GM19043 (cell line): ENCODE results near the gene MRPL33.
"Not testable (repeated sequence)": the region's sequence is repeated elsewhere in the genome, so short reads cannot be mapped to it uniquely, and the experiment has no call there.

Experiments used
- ATAC-seq: cut with Tn5 transposase; IDR thresholded peaks from one replicate; pipeline ENCODE4 v1.9.1; 2021; ENCODE audit warnings: low read depth; ENCODE audit not compliant: unreplicated experiment

The MRPL33 gene

GRCh38 chr2:27739058-27739373 is 32.5 kb upstream of the MRPL33 start:
- ATAC-seq, result no peak

- no peak for ATAC-seq
Measured at GRCh38 chr2:27741673-27742072, 29.8 kb upstream of the MRPL33 start.

GRCh38 chr2:27742571-27742970 is 28.9 kb upstream of the MRPL33 start:
- no peak for ATAC-seq

GRCh38 chr2:27745494-27745893 is 26.0 kb upstream of the MRPL33 start:
- ATAC-seq, result not testable (repeated sequence)

- no peak for ATAC-seq
Measured at GRCh38 chr2:27746325-27746724, 25.2 kb upstream of the MRPL33 start.

DNA sequence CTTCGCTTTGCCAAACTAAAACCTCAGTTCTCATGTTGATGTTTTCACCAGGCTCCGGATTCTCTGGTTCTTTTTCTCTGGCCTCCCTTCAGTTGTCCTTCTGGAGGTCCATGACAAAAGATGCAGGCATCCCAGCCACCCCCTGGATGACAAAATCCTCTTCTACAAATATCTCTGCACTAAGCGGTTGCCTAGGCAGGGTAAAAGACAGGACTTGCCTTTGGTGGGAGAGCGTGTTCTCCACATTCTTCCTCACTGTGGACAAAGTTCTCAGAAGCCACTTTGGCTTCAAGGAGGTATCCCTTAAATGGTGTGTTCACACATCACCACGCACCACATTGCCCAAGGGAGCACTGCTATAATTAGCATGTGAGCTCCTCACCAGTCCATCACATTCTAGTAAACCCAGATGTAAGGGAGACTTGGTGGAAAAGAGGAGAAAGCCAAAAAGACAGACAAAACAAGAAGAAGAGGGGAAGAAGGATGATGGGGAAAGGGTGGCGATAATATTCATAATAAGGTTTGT is 23.6 kb upstream of the MRPL33 start:
- ATAC-seq, result no peak

- ATAC-seq, result not testable (repeated sequence)
Measured at GRCh38 chr2:27748803-27749554, 22.5 kb upstream of the MRPL33 start.

DNA sequence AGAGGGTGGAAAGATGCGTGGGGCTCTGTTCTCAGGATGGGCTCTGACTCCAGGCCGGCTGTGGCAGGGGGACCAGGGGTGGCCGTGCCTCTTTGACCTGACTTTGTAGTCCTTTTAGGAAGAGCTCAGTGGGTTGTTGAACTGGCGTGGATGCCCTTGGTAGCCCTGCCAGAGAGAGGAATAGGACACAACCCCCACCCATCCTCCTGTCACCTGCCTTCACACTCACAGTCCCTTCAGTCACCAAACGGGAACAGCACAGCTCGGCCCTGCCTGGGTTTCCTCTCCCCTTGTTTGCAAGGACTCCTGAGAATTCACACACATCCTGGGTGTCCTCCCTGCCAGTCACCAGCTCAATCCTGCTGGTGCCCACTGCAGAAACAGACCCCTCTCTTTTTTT is 20.1 kb upstream of the MRPL33 start:
- ATAC-seq, result no peak

- ATAC-seq, result no peak
Measured at GRCh38 chr2:27752551-27753237, 18.8 kb upstream of the MRPL33 start.

- no peak for ATAC-seq
Measured at GRCh38 chr2:27754138-27754588, 17.4 kb upstream of the MRPL33 start.

DNA sequence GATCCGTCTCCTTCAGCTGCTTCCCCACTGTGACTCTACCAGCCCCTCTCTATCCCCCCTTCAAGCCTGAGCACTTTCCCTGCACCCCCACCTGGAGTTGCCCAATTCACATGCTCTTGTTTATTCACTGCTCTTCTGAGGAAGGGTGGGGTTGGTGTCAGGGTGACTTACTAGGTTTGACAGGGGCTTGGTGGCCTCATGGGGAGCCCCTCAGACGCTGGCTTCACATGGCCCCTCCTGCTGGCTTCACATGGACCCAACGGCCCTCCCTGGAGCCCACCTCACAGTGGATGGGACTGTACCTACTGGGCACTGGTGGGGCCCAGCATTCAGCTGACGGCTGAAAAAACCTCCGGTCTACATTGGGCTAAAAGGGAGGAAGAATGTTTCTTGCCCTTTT is 16.7 kb upstream of the MRPL33 start:
- ATAC-seq, result no peak

DNA sequence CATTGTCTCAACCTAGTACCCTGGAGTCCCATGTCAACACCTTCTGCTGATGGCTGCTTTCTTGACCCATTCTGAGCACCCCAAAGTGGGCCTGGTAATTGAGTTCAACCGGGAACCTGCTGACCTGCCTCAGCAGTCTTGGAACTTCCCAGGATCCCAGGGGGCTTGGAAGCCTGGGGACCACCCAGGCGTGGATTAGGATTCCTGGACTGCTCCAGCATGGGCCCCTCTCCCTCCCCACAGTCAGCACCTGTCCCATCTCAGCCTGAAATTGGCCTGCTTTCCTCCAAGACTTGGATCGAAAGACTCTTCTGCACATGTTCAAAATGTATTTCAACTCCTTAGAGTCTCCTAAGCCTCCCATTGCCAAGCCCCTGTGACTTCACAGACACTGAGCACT is 15.4 kb upstream of the MRPL33 start:
- no peak for ATAC-seq

DNA sequence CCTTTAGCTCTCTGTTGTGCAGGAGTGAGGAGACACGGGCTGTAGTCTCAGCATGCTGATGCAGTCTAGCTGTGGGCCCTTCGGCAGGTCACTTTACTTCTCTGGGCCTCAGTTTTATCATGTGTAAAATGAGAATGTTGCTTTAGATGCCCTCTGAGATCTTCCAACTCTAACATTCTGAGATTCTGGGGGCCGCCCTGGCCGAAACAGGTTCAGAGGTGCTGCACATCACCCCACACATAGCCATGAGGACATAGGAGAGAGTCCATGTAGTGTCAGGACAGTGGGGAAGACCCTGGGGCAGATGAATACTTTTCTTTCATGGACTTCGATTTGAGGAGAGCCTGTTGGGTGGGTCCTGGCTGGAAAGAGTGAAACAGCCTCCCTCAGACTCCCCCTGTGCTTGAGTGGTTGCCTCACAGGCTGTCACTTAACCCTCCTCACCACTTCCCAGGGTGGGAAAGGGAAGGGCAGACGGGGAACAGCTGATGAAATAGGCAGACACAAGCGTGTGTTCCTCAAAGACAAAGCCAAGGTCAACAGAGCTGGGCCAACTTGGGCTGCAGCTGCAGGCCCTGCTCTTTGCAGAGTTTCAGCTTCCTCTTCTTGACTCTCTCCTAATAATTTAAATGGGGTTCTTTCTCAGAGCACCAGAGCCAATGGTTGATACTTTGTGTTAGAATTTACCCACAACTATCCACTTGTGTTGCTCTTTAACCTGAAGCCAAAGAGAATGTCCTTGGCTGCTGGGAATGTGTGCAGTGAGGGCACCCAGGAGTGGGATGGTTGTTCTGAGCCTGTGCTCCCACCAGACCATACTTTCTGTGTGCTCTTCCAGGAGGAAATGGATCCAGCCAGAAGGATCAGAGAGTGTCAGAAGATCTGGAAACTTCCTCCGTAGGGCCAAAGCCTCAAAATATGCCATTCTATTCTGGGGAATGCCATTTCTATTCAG is 14.7 kb upstream of the MRPL33 start:
- ATAC-seq, result no peak

DNA sequence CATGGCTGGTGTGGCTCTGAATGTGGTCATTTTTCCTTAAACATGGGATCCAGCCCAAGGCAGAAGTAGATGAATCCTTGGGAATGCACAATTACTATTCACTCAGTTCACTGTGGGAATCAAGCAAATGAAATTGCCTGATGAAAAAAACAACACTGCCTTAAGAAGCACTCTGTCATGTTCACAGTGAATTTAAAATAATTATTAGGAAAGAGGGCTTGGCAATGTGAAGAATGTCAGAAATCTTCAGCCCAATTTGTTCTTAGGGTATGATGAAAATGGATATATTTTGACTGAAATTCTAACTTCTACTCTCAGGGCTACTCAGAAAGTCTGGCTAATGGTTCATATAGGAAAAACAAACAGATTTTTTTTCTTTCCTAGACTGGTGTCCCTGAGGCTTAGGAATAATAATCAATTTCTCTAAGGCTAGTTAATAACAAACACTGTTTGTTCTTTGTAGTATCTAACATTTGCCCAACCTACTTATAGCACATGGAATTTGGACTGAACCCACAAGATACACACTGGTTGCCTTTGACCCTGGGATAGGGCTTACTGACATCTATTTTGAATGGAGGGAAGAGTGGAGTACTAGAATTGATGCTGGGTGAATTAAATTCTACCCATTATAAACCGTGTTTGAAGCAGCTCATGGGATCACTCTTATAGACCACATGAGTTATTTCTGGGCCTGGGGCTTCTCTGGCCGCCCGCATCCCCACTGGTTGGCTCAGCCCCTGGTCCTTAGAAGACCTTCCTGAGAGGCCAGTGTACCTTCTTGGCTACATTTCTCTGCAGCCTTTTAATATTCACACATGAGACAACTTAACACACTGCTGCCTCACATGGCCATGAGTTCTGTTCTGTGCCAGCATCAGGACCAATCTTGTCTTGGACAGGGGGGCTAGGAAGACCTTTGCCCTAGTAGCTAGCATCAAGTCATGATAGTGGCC is 8.3 kb upstream of the MRPL33 start:
- no peak for ATAC-seq

- ATAC-seq, result no peak
Measured at GRCh38 chr2:27763907-27764267, 7.6 kb upstream of the MRPL33 start.

DNA sequence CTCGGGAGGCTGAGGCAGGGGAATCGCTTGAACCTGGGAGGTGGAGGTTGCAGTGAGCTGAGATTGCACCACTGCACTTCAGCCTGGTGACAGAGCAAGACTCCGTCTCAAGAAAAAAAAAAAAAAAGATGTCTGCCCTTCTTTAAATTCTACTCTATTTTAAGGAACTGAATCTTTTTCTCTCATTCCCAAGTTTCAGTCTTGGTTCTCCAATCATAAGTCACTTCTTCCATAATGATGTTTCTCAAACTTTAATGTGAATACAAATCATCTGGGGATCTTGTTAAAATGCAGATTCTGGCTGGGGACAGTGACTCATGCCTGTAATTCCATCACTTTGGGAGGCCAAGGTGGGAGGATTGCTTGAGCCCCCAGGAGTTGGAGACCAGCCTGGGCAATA is 7.0 kb upstream of the MRPL33 start:
- ATAC-seq, result not testable (repeated sequence)

- ATAC-seq, result no peak
Measured at GRCh38 chr2:27765621-27766286, 5.8 kb upstream of the MRPL33 start.

DNA sequence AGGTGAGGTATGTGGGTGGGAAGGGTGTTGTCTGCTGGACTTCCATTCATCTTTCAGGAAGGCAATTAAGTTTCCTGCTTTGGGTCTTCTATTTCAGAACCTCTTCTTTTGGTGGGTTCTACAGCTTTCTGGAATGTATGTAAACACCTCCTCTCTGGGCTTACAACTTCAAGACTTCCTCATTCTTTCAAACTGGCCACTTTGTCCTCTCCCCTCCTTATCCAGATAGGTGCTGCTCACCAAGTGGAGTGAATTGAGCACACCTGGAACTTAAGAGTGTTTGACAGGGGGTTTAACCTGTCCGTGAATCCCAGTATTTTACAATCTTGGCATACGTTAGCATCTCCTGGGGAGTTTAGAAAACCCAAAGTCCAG is 5.2 kb upstream of the MRPL33 start:
- ATAC-seq, result no peak

DNA sequence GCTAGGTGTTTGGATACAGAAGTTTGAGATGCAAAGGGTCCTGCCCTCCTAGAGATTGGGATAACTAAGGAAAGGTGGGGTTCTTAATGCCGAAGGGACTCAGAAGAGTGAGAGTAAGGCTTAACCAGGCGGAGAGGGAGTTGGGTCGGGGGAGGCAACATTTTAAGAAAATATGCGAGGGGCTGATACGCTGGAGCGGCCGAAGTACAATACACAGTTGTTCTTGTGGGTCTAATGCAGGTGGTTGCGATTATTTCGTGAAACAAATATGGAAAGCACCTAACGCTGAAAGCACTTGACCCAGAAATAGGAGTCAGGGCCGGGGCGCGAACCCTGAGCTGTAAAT is 344 bp upstream of the MRPL33 start:
- peak; percentile 12 for ATAC-seq

GRCh38 chr2:27772804-27773203 is 1.3 kb downstream of the MRPL33 start:
- ATAC-seq, result no peak
